ENCODE measurements around the gene TGFB1I1.

TGFB1I1 gene

GRCh38 chr16:31427441-31428278, 44.3 kb upstream of the TGFB1I1 start:
- Histone ChIP-seq H3K9me2 (replicated peaks; ENCODE audit: insufficient read depth, low read length) (no peaks in the 10 kb centered on the region), H3K9ac (ENCODE audit: low read length) (no peak overlapping the region), H3F3A (ENCODE audit: insufficient read depth) (no peaks in the 10 kb centered on the region), H3K27me3 (ENCODE audit: low read length) (no peaks in the 10 kb centered on the region), H3K4me3 (ENCODE audit: insufficient read depth, low read length, poor library complexity, severe bottlenecking) (no peak overlapping the region), H3K79me2 (ENCODE audit: insufficient read depth, low read length) (no peaks in the 10 kb centered on the region), H3K9me3 (ENCODE audit: insufficient read depth, low read length) (no peaks in the 10 kb centered on the region), H2AFZ (ENCODE audit: low read depth, low read length, severe bottlenecking) (no peak overlapping the region), H3K4me2 (ENCODE audit: low read depth, low read length, poor library complexity, severe bottlenecking) (no peak overlapping the region), H3K27ac (ENCODE audit: low read depth, low read length) (no peak overlapping the region), H4K20me1 (ENCODE audit: low read depth, low read length) (no peaks in the 10 kb centered on the region), H3K36me3 (ENCODE audit: low read length) (no peaks in the 10 kb centered on the region)
- TF ChIP-seq CTCF (IDR thresholded peaks at IDR 0.05; ENCODE audit: insufficient read depth, low read length, poor library complexity, severe bottlenecking): no peak

GRCh38 chr16:31428279-31428597, 43.7 kb upstream of the TGFB1I1 start, which contains the start of gene COX6A2:
TSS of gene COX6A2 (minus strand) at chr16:31428360. CDS start at chr16:31428325, 35 bp downstream.
- H3K79me2 ChIP-seq (ENCODE audit: insufficient read depth, low read length): no peaks in the 10 kb centered on the region
- H2AFZ ChIP-seq (ENCODE audit: low read depth, low read length, severe bottlenecking): no peak within 1 kb of the TSS
- no peaks in the 10 kb centered on the region for H3K36me3 ChIP-seq (ENCODE audit: low read length)
- H3K27ac ChIP-seq (ENCODE audit: low read depth, low read length): no peak within 1 kb of the TSS
- no peak for TF ChIP-seq CTCF (IDR thresholded peaks at IDR 0.05; ENCODE audit: insufficient read depth, low read length, poor library complexity, severe bottlenecking)
- no peak for TF ChIP-seq EZH2phosphoT487 (conservative IDR thresholded peaks at IDR 0.05; ENCODE audit: low read length)
- H3K4me3 ChIP-seq (ENCODE audit: insufficient read depth, low read length, poor library complexity, severe bottlenecking): no peak within 1 kb of the TSS
- H3K9me3 ChIP-seq (ENCODE audit: insufficient read depth, low read length): no peaks in the 10 kb centered on the region
- no peak within 1 kb of the TSS for H3K4me2 ChIP-seq (ENCODE audit: low read depth, low read length, poor library complexity, severe bottlenecking)
- no peaks in the 10 kb centered on the region for H3F3A ChIP-seq (ENCODE audit: insufficient read depth)
- H4K20me1 ChIP-seq (ENCODE audit: low read depth, low read length): no peaks in the 10 kb centered on the region
- no peak within 1 kb of the TSS for H3K9ac ChIP-seq (ENCODE audit: low read length)
- H3K27me3 ChIP-seq (ENCODE audit: low read length): no peaks in the 10 kb centered on the region
- H3K9me2 ChIP-seq (replicated peaks; ENCODE audit: insufficient read depth, low read length): no peaks in the 10 kb centered on the region

- Histone ChIP-seq H3K9me2 (replicated peaks; ENCODE audit: insufficient read depth, low read length) (no peaks in the 10 kb centered on the region), H3K36me3 (ENCODE audit: low read length) (no peaks in the 10 kb centered on the region), H3K4me2 (ENCODE audit: low read depth, low read length, poor library complexity, severe bottlenecking) (no peak overlapping the region), H3K27me3 (ENCODE audit: low read length) (no peaks in the 10 kb centered on the region), H3K27ac (ENCODE audit: low read depth, low read length) (no peak overlapping the region), H3F3A (ENCODE audit: insufficient read depth) (no peaks in the 10 kb centered on the region), H3K9ac (ENCODE audit: low read length) (no peak overlapping the region), H3K79me2 (ENCODE audit: insufficient read depth, low read length) (no peaks in the 10 kb centered on the region), H3K4me3 (ENCODE audit: insufficient read depth, low read length, poor library complexity, severe bottlenecking) (no peak overlapping the region), H2AFZ (ENCODE audit: low read depth, low read length, severe bottlenecking) (no peak overlapping the region), H4K20me1 (ENCODE audit: low read depth, low read length) (no peaks in the 10 kb centered on the region), H3K9me3 (ENCODE audit: insufficient read depth, low read length) (no peaks in the 10 kb centered on the region)
- TF ChIP-seq CTCF (IDR thresholded peaks at IDR 0.05; ENCODE audit: insufficient read depth, low read length, poor library complexity, severe bottlenecking) (no peak), EZH2phosphoT487 (conservative IDR thresholded peaks at IDR 0.05; ENCODE audit: low read length) (no peak)
These were observed 43.2 kb upstream of the TGFB1I1 start for GRCh38 chr16:31428638-31429247.

All from SU-DHL-6 (cell line).